ENCODE measurements around the gene CLTA. TPM values are rescaled to one million over a fixed set of nuclear protein-coding genes. Genes with fewer than 3 reads are reported as not detected.

The CLTA gene
- total RNA-seq, 1 experiment from 2014 or later: 195 TPM

DNA sequence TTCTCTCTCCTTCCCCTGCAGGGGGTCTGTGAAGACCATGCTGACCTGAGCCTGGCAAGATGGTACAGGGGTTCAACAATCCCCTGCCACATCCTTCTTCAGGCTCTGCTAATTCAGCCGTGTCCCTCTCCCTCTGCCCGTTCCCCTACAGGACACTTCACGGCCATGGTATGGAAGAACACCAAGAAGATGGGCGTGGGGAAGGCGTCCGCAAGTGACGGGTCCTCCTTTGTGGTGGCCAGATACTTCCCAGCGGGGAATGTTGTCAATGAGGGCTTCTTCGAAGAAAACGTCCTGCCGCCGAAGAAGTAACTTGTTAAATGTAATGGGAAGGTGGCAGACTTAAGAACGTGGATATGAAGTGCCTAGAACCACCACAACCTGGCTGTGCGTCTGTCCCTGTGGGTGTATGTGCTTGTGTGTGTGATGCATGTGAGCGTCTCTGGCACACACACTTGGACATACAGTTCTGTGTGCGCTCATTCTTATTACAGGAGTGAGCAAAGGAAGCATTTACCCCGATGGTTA, 28.4 kb upstream of the CLTA start:
- Histone ChIP-seq H4K8ac (replicated peaks; ENCODE audit: insufficient read length, low read depth, low read length) (no peak overlapping the region), H3T11ph (ENCODE audit: low read length) (no peak overlapping the region), H3K4me1 (ENCODE audit: insufficient read depth, low read length) (peaks cover 10% of the 10 kb centered on the region), H3K56ac (ENCODE audit: insufficient read length, low read depth, low read length) (peak overlapping the region; percentile 10), H4K20me1 (ENCODE audit: control insufficient read depth, insufficient read depth, insufficient read length) (no peaks in the 10 kb centered on the region), H3K79me1 (ENCODE audit: insufficient read depth, low read depth, low read length, poor library complexity, severe bottlenecking) (no peaks in the 10 kb centered on the region), H2AK5ac (ENCODE audit: insufficient read length, low read length) (peak overlapping the region; percentile 67), H3K4me2 (ENCODE audit: insufficient read depth, insufficient read length, low read length) (no peak overlapping the region), H3K79me2 (ENCODE audit: insufficient read depth, low read length) (no peaks in the 10 kb centered on the region), H3K27me3 (ENCODE audit: insufficient read depth, low read length) (no peaks in the 10 kb centered on the region), H2BK20ac (ENCODE audit: low read depth, low read length, poor library complexity, severe bottlenecking) (no peak overlapping the region), H4K91ac (ENCODE audit: insufficient read length, low read depth, low read length) (peak overlapping the region; percentile 36), H3K27ac (ENCODE audit: insufficient read length, low read depth, low read length) (peak overlapping the region; percentile 79), H2BK120ac (ENCODE audit: low read depth, low read length, poor library complexity, severe bottlenecking) (no peak overlapping the region), H3K18ac (ENCODE audit: insufficient read length, low read depth, low read length) (peak overlapping the region; percentile 89), H4K5ac (ENCODE audit: insufficient read length, low read depth, low read length) (peak overlapping the region; percentile 35), H3K9me3 (ENCODE audit: control insufficient read depth, low read depth, low read length) (no peaks in the 10 kb centered on the region), H2BK15ac (ENCODE audit: low read depth, low read length) (peak overlapping the region; percentile 87; the same call in 1 of the 2 replicates), H2BK5ac (ENCODE audit: insufficient read length, low read length) (peak overlapping the region; percentile 95), H2AFZ (ENCODE audit: low read length) (no peak overlapping the region), H3K23me2 (ENCODE audit: insufficient read length, low read depth, low read length, poor library complexity, severe bottlenecking) (no peaks in the 10 kb centered on the region), H3K4ac (ENCODE audit: low read depth, low read length) (no peak overlapping the region), H3K9ac (ENCODE audit: extremely low read depth, insufficient read length, low read length) (peak overlapping the region; percentile 40), H3K23ac (ENCODE audit: insufficient read length, low read depth, low read length) (no peak overlapping the region), H3K14ac (ENCODE audit: insufficient read depth, low read length) (peak overlapping the region; percentile 90), H2BK12ac (ENCODE audit: insufficient read length, low read depth, low read length) (peak overlapping the region; percentile 99)
- H3K27me3 Mint-ChIP-seq (ENCODE audit: low read depth): peaks cover 4% of the 10 kb centered on the region
- TF ChIP-seq, protein P1, sequence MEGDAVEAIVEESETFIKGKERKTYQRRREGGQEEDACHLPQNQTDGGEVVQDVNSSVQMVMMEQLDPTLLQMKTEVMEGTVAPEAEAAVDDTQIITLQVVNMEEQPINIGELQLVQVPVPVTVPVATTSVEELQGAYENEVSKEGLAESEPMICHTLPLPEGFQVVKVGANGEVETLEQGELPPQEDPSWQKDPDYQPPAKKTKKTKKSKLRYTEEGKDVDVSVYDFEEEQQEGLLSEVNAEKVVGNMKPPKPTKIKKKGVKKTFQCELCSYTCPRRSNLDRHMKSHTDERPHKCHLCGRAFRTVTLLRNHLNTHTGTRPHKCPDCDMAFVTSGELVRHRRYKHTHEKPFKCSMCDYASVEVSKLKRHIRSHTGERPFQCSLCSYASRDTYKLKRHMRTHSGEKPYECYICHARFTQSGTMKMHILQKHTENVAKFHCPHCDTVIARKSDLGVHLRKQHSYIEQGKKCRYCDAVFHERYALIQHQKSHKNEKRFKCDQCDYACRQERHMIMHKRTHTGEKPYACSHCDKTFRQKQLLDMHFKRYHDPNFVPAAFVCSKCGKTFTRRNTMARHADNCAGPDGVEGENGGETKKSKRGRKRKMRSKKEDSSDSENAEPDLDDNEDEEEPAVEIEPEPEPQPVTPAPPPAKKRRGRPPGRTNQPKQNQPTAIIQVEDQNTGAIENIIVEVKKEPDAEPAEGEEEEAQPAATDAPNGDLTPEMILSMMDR (conservative IDR thresholded peaks at IDR 0.05): no peak
- peaks cover 11 to 12% of the 10 kb centered on the region in 2 experiments; a peak in 4 of 5 replicates for H3K9me3 Mint-ChIP-seq
- no peak for DNase-seq
- peaks cover 36 to 47% of the 10 kb centered on the region in 2 experiments for H3K4me1 Mint-ChIP-seq
- peak overlapping the region; percentile 6 to 100 (median 96); a peak in 5 of 7 replicates for H3K27ac Mint-ChIP-seq
- WGBS (ENCODE audit: extremely low coverage, insufficient read length, low lambda C conversion rate): no CpG with 5 or more reads among the region's 17 CpGs
- peaks cover 2 to 22% (median 2%) of the 10 kb centered on the region in 3 experiments; a peak in 4 of 7 replicates for H3K36me3 Mint-ChIP-seq (ENCODE audit: insufficient read depth in 1 of 3, low read depth in 3 of 3)
- H3K4me3 Mint-ChIP-seq: peak overlapping the region in 1 of 2 experiments; percentile 67; a peak in 2 of 5 replicates

Data from H9 (cell line).